ENCODE measurements around the gene GARIN5B.

DNA sequence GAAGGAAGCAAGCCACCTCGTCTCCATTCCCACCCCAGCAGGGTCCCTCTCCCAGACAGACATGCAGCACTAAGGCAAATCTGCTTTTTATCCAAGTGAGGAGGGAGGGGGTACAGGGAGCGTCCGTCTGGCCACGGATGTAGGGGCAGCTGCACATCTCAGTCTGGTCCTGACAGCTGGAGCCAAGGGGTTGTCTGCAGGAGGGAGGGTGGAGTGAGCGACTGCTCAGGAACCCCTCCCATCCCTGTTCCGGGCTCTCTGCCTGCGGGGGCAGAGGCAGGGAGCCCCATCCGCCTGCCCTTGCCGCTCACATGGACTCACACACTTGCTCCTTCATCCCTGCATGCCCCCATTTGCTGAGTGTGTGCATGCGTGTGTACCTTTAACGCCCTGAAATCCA is 16.1 kb upstream of the GARIN5B start:
- TF ChIP-seq, protein P1, sequence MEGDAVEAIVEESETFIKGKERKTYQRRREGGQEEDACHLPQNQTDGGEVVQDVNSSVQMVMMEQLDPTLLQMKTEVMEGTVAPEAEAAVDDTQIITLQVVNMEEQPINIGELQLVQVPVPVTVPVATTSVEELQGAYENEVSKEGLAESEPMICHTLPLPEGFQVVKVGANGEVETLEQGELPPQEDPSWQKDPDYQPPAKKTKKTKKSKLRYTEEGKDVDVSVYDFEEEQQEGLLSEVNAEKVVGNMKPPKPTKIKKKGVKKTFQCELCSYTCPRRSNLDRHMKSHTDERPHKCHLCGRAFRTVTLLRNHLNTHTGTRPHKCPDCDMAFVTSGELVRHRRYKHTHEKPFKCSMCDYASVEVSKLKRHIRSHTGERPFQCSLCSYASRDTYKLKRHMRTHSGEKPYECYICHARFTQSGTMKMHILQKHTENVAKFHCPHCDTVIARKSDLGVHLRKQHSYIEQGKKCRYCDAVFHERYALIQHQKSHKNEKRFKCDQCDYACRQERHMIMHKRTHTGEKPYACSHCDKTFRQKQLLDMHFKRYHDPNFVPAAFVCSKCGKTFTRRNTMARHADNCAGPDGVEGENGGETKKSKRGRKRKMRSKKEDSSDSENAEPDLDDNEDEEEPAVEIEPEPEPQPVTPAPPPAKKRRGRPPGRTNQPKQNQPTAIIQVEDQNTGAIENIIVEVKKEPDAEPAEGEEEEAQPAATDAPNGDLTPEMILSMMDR (conservative IDR thresholded peaks at IDR 0.05): no peak
- no peak for TF ChIP-seq EZH2 (IDR thresholded peaks at IDR 0.05; ENCODE audit: low read depth)
